Mammary microvascular endothelial cell (primary cell): ENCODE measurements around the gene RANGAP1. TPM values are rescaled to one million over a fixed set of nuclear protein-coding genes. Genes with fewer than 3 reads are reported as not detected.

ENCODE experiments used
- total RNA-seq: library from RNA; depleted of rRNA; stranded (reverse); fragments of >200 nt; gene quantifications from 2 replicates; pipeline ENCODE4 v1.2.3, GENCODE V29; 2015

The RANGAP1 gene, protein sequence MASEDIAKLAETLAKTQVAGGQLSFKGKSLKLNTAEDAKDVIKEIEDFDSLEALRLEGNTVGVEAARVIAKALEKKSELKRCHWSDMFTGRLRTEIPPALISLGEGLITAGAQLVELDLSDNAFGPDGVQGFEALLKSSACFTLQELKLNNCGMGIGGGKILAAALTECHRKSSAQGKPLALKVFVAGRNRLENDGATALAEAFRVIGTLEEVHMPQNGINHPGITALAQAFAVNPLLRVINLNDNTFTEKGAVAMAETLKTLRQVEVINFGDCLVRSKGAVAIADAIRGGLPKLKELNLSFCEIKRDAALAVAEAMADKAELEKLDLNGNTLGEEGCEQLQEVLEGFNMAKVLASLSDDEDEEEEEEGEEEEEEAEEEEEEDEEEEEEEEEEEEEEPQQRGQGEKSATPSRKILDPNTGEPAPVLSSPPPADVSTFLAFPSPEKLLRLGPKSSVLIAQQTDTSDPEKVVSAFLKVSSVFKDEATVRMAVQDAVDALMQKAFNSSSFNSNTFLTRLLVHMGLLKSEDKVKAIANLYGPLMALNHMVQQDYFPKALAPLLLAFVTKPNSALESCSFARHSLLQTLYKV
- total RNA-seq, result 225 and 231 TPM in 2 replicates

DNA sequence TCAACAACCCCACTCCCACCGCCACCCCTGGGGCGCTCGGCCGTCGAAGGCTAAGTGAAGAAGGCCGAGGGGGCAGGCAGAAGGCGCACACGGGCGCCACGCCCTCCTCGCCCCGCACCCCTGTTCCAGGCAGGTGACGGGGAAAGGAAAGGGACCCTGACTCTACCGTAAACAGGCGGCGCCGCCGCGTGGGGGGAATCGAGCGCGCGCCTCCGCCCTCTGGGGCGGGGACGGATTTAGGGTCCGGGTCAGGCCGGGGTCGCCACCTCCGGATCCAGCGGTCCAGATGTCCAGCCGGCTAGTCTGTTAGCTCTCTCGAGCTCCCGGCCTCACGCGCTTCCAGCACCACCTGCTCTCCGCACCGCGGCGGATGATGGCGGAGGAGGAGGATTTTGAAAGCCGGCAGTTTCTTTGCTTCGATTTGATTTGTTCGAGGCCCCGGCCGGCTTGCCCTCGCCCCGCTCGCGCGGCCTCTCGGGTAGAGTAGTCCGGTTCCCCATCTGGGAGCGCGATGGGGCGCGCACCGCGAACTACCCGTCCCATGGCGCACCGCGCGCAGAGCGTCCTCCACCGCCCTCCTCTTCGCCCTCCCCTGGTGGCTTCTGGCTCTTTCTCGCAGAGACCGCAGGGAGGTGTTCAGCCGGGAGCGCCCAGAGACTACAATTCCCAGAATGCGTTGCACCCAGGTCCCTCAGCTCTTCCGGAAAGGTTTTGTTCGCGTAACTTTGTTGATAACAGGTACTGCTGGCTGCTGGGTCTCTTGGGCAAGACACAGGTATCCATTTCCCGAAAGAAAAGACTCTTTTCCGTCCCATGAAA is at the start of gene RANGAP1:
Gene RANGAP1 (minus strand): TSS at position 368 of the 819 bp plus-strand sequence. CDS start 5,143 bp downstream, outside the sequence.

DNA sequence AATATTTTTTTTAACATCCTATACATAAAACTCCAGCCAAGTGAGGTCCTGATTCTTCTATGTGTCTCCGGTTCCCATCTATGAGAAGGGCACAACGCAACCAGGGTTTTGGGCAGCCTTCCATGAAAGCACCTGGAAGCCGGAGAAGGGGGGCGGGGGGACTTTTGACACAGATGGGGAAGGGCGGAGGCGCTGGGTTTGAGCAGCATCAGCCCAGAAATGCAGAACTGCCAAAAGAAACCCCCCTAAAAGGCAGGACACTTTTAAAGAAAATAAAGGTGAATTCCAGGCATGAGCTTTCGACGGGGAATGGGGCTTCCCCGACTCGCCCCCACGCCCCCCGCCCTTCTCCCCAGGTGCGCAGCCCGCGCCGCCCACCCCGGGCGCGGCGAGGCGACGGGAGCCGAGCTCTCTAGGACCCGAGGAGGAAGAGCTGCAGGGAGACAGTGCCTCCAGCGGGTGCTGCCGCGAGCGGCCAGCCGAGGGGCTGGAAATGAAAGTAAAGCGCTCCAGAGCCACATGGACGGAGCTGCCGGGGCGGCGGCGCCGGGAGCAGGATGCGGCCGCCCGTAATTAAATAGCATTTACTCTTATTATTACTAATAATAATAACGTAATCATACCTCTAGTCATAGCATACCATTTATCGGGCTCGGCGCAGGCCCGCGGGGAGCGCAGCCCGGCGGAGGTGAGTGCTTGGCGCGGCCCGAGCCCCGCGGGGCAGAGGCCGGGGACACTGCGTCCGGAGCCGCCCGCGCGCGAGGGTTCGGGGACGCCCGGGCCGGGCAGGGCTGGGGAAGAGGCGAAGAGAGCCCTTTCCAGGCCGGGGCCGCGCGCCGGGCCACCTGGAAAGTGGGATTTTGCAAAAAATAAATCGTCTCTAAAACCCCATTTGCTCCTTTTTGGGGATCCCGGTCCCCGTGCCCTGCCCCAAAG is 15.4 kb upstream of the RANGAP1 start, which contains the start of gene ZC3H7B:
Gene ZC3H7B (plus strand): TSS at position 441 of the 936 bp plus-strand sequence. CDS start 19,136 bp downstream, outside the sequence.

DNA sequence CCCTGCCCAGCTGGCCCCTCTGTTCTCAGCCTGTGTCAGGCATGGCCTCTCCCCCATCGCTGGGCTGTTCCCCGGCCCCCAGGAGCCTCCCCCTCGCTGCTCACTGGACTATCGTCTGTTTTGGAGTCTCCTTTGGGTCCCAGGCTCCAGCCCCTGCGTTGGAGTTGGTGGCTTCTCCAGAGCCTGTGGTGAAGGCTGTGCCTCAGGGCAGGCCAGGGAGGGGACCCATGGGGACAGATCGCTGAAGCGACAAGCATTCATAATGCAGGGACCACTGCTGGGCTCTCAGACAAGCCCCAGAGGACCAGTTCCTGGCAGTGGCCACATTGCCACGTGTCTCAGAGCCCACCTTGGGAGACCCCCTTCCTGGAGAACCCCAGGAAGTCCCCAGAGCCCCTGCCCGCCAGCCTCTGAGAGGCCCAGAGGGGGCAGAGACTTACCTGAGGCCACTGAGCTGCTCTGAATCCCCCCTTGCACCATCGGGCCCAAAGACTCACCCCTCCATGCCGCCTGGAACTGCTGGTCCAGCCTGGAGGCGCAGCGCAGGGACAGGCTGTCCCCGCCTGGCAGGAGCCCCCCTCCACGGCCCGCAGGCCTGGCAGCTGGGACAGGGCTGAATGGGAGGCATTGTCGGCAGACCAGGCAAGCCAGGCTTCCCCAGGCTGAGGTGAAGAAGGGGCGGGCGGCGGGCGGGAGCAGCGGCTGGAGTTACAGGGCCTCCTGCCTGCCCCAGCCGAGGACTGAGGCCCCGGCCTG is 45.4 kb downstream of the RANGAP1 start, which contains the start of gene CHADL:
Gene CHADL (minus strand): TSS at position 555 of the 756 bp plus-strand sequence. CDS start 50 bp downstream, at position 505.

DNA sequence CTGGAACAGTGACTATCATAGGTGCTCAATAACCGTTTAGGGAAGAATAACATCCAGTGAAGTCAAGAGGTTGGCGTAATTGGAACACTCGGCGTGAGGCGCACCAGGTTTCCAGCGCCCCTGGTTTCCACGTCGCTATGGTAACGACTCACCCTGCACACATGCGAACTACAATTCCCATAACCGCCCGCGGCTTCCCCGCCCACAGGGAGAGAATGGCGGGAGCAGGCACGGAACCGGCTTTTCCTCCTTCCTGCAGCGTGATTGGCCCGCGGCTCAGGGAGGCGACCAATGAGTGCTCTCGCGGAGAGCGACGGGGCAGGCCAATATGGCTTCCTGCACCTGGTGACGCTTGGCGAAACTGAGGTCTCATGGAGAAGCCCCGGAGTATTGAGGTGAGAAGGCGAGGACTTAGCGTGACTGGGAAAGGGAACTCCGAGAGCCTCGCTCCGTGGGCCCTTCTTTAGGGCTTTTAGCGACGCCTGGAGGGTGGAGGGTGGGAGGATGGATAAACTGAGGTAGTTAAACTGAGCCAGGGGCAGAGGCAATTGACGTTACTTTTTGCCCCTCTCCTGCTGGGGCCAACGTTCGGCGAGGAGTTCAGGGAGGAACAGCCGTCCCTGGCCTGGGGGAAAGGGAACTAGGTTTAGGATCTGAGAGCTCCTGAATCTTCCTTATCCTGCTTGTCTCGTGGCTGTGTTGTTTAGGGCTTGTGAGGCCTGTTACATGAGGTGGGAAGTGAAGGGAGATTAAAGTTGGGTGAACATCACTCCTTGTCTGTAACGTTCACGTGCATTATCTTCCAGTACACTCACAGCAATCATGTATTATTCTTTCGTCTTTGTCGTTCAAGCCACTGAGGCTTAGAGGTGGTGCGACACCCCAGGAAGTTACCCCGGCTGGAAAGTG is 80.7 kb downstream of the RANGAP1 start, which contains the start of gene L3MBTL2:
Gene L3MBTL2 (plus strand): TSS at position 321 of the 909 bp plus-strand sequence. CDS start 51 bp downstream, at position 372.

Other genes with a start within 250 kb of the RANGAP1 start
- 19.8 and 36.0 TPM in 2 replicates for gene EP300, start 193.6 kb downstream of the RANGAP1 start, total RNA-seq
- 29.1 and 30.2 TPM in 2 replicates for gene L3MBTL2, start 80.9 kb downstream of the RANGAP1 start, total RNA-seq
- 3.1 and 3.8 TPM in 2 replicates for gene CHADL, start 45.3 kb downstream of the RANGAP1 start, total RNA-seq
- gene ZC3H7B, start 15.3 kb upstream of the RANGAP1 start, total RNA-seq, result 92.6 and 102 TPM in 2 replicates
- 1.9 and 2.1 TPM in 2 replicates for gene TEF, start 95.8 kb upstream of the RANGAP1 start, total RNA-seq
- 24.4 and 28.9 TPM in 2 replicates for gene TOB2, start 160.6 kb upstream of the RANGAP1 start, total RNA-seq
- 60.4 and 77.1 TPM in 2 replicates for gene PHF5A, start 182.5 kb upstream of the RANGAP1 start, total RNA-seq
- 83.7 and 94.3 TPM in 2 replicates for gene ACO2, start 182.9 kb upstream of the RANGAP1 start, total RNA-seq